Measurements from ENCODE around the gene PPP2R2C.
A peak's percentile ranks its signal among the peaks of the same experiment; 100 is the strongest.

PPP2R2C gene

GRCh38 chr4:6332042-6332668 lies 140.3 kb downstream of the PPP2R2C start:
- no peak for DNase-seq (ENCODE audit: low read depth in 2 of 2)

GRCh38 chr4:6331468-6331867 lies 140.9 kb downstream of the PPP2R2C start:
- no peak for DNase-seq (ENCODE audit: low read depth in 2 of 2)

GRCh38 chr4:6331018-6331417 lies 141.4 kb downstream of the PPP2R2C start:
- DNase-seq (ENCODE audit: low read depth in 2 of 2): no peak

GRCh38 chr4:6330384-6330767 lies 142.0 kb downstream of the PPP2R2C start:
- no peak for DNase-seq (ENCODE audit: low read depth in 2 of 2)

- no peak for DNase-seq (ENCODE audit: low read depth in 2 of 2)
These were observed 142.7 kb downstream of the PPP2R2C start for GRCh38 chr4:6329478-6330383.

- DNase-seq (ENCODE audit: low read depth in 2 of 2): no peak
These were observed 143.9 kb downstream of the PPP2R2C start for GRCh38 chr4:6328526-6328925.

- DNase-seq (ENCODE audit: low read depth in 2 of 2): peak; percentile 26 to 29
These were observed 145.0 kb downstream of the PPP2R2C start for GRCh38 chr4:6327220-6327917.

GRCh38 chr4:6326312-6327060 lies 145.9 kb downstream of the PPP2R2C start:
- DNase-seq (ENCODE audit: low read depth in 2 of 2): no peak

- no peak for DNase-seq (ENCODE audit: low read depth in 2 of 2)
These were observed 146.6 kb downstream of the PPP2R2C start for GRCh38 chr4:6325788-6326290.

- no peak for DNase-seq (ENCODE audit: low read depth in 2 of 2)
These were observed 147.2 kb downstream of the PPP2R2C start for GRCh38 chr4:6324999-6325787.

GRCh38 chr4:6324461-6324998 lies 147.9 kb downstream of the PPP2R2C start:
- no peak for DNase-seq (ENCODE audit: low read depth in 2 of 2)

GRCh38 chr4:6322761-6323566 lies 149.4 kb downstream of the PPP2R2C start:
- DNase-seq (ENCODE audit: low read depth in 2 of 2): no peak

- no peak for DNase-seq (ENCODE audit: low read depth in 2 of 2)
These were observed 150.2 kb downstream of the PPP2R2C start for GRCh38 chr4:6322067-6322760.

GRCh38 chr4:6321361-6321760 lies 151.1 kb downstream of the PPP2R2C start:
- DNase-seq (ENCODE audit: low read depth in 2 of 2): no peak

GRCh38 chr4:6320663-6321062 lies 151.8 kb downstream of the PPP2R2C start:
- DNase-seq (ENCODE audit: low read depth in 2 of 2): no peak

GRCh38 chr4:6319530-6320150 lies 152.8 kb downstream of the PPP2R2C start:
- no peak for DNase-seq (ENCODE audit: low read depth in 2 of 2)

- no peak for DNase-seq (ENCODE audit: low read depth in 2 of 2)
These were observed 154.2 kb downstream of the PPP2R2C start for GRCh38 chr4:6318206-6318605.

- no peak for DNase-seq (ENCODE audit: low read depth in 2 of 2)
These were observed 155.9 kb downstream of the PPP2R2C start for GRCh38 chr4:6316461-6317003.
